Measurements from ENCODE around the gene RALGAPA2.

The RALGAPA2 gene

GRCh38 chr20:20399531-20400500 lies 312.6 kb downstream of the RALGAPA2 start:
- no peak for DNase-seq (ENCODE audit: low read depth)

- no peak for DNase-seq (ENCODE audit: low read depth)
Observed at GRCh38 chr20:20398123-20398522, 314.3 kb downstream of the RALGAPA2 start.

- no peak for DNase-seq (ENCODE audit: low read depth)
Observed at GRCh38 chr20:20396794-20397193, 315.6 kb downstream of the RALGAPA2 start.

- no peak for DNase-seq (ENCODE audit: low read depth)
Observed at GRCh38 chr20:20395903-20396568, 316.4 kb downstream of the RALGAPA2 start.

- no peak for DNase-seq (ENCODE audit: low read depth)
Observed at GRCh38 chr20:20395087-20395486, 317.4 kb downstream of the RALGAPA2 start.

GRCh38 chr20:20393207-20394120 lies 319.0 kb downstream of the RALGAPA2 start:
- no peak for DNase-seq (ENCODE audit: low read depth)

GRCh38 chr20:20391766-20392165 lies 320.7 kb downstream of the RALGAPA2 start:
- DNase-seq (ENCODE audit: low read depth) = no peak

GRCh38 chr20:20391115-20391514 lies 321.3 kb downstream of the RALGAPA2 start:
- no peak for DNase-seq (ENCODE audit: low read depth)

GRCh38 chr20:20390393-20390792 lies 322.1 kb downstream of the RALGAPA2 start:
- no peak for DNase-seq (ENCODE audit: low read depth)

- DNase-seq (ENCODE audit: low read depth) = no peak
Observed at GRCh38 chr20:20386192-20386591, 326.3 kb downstream of the RALGAPA2 start.

- DNase-seq (ENCODE audit: low read depth) = no peak
Observed at GRCh38 chr20:20375862-20376261, 336.6 kb downstream of the RALGAPA2 start.

GRCh38 chr20:20373091-20373571 lies 339.3 kb downstream of the RALGAPA2 start:
- no peak for DNase-seq (ENCODE audit: low read depth)

- DNase-seq (ENCODE audit: low read depth) = no peak
Observed at GRCh38 chr20:20371681-20372080, 340.8 kb downstream of the RALGAPA2 start.

- no peak for DNase-seq (ENCODE audit: low read depth)
Observed at GRCh38 chr20:20371083-20371482, 341.4 kb downstream of the RALGAPA2 start.

GRCh38 chr20:20370094-20370575 lies 342.3 kb downstream of the RALGAPA2 start:
- DNase-seq (ENCODE audit: low read depth) = no peak

GRCh38 chr20:20369250-20370093 lies 343.0 kb downstream of the RALGAPA2 start:
- DNase-seq (ENCODE audit: low read depth) = no peak

GRCh38 chr20:20368418-20369249 lies 343.8 kb downstream of the RALGAPA2 start:
- DNase-seq (ENCODE audit: low read depth) = no peak

- DNase-seq (ENCODE audit: low read depth) = no peak
Observed at GRCh38 chr20:20367575-20368417, 344.6 kb downstream of the RALGAPA2 start, which contains the start of gene INSM1. INSM1 (plus strand) TSS chr20:20368104; CDS start chr20:20368268, 164 bp downstream.

Data from activated T-helper 9 cell treated with anti-CD3 and anti-CD28 coated beads, Interleukin-2, amount 50 U/mL, for 16 hours (primary cell).